Smooth muscle cell (in vitro differentiated cells): ENCODE measurements around the gene RFX7. TPM values are rescaled to one million over a fixed set of nuclear protein-coding genes. Genes with fewer than 3 reads are reported as not detected.

Experiments
- DNase-seq: peaks from one replicate; lab custom pipeline; 2025; ENCODE audit not compliant: unreplicated experiment; lab: John Stamatoyannopoulos, UW
- H2AFZ ChIP-seq: fragments of 200-600 bp; sonication (generic); 2 replicates; pipeline ENCODE4 v1.6.0; 2016; ENCODE audit warnings: antibody characterized with exemption, low read depth, mild to moderate bottlenecking
- H3F3A ChIP-seq: fragments of 200-600 bp; sonication (generic); 2 replicates; pipeline ENCODE4 v1.6.0; 2017; ENCODE audit warnings: antibody characterized with exemption, low read depth
- H3K27ac ChIP-seq: fragments of 200-600 bp; sonication (generic); 2 replicates; pipeline ENCODE4 v1.5.1; 2016; ENCODE audit warnings: low read depth, mild to moderate bottlenecking
- H3K27me3 ChIP-seq: fragments of 200-600 bp; sonication (generic); 2 replicates; pipeline ENCODE4 v1.6.1; 2016; ENCODE audit warnings: low read depth, mild to moderate bottlenecking
- H3K36me3 ChIP-seq: fragments of 200-600 bp; sonication (generic); 2 replicates; pipeline ENCODE4 v1.5.1; 2016; ENCODE audit warnings: low read depth
- H3K4me1 ChIP-seq: fragments of 200-600 bp; sonication (generic); 2 replicates; pipeline ENCODE4 v1.5.1; 2016; ENCODE audit warnings: low read depth
- H3K4me2 ChIP-seq: fragments of 200-600 bp; sonication (generic); 2 replicates; pipeline ENCODE4 v1.6.0; 2016; ENCODE audit warnings: mild to moderate bottlenecking
- H3K4me3 ChIP-seq: fragments of 200-600 bp; sonication (generic); 2 replicates; pipeline ENCODE4 v1.5.1; 2016; ENCODE audit warnings: mild to moderate bottlenecking
- H3K79me2 ChIP-seq: fragments of 200-600 bp; sonication (generic); 2 replicates; pipeline ENCODE4 v1.6.0; 2016; ENCODE audit warnings: low read depth, mild to moderate bottlenecking
- H3K9ac ChIP-seq: fragments of 200-600 bp; sonication (generic); 2 replicates; pipeline ENCODE4 v1.6.0; 2016; ENCODE audit warnings: low read depth
- H3K9me3 ChIP-seq: fragments of 200-600 bp; sonication (generic); replicated peaks from 2 replicates; pipeline ENCODE4 v1.5.1; 2016; ENCODE audit warnings: low read depth
- H4K20me1 ChIP-seq: fragments of 200-600 bp; sonication (generic); 2 replicates; pipeline ENCODE4 v1.6.0; 2016; ENCODE audit warnings: low read depth
- WGBS: methylation state at CpG from one replicate; pipeline ENCODE4 v1.1.7; 2016; ENCODE audit warnings: low lambda C conversion rate; 5-methylcytosine and 5-hydroxymethylcytosine counted together
- polyA plus RNA-seq: library from polyadenylated mRNA; unstranded; fragments of >200 nt; fragmentation: Nextera tagmentation; extraction: Ambion mirVana; gene quantifications from 2 replicates; pipeline ENCODE4 v1.2.1, GENCODE V29; 2016
- total RNA-seq: library from RNA; depleted of rRNA; stranded (reverse); fragments of >200 nt; gene quantifications from 2 replicates; pipeline ENCODE4 v1.2.3, GENCODE V29; 2014
- TF ChIP-seq, protein P1 (sequence below): fragments of 200-600 bp; sonication (generic); IDR thresholded peaks from 2 replicates; pipeline ENCODE4 v1.5.1; 2017; ENCODE audit warnings: borderline replicate concordance, mild to moderate bottlenecking, antibody characterized with exemption; ENCODE audit not compliant: insufficient read depth, poor library complexity, severe bottlenecking

RFX7 gene
- total and polyA plus RNA-seq, 2 experiments from 2014 or later = 7.7 to 18.5 TPM

DNA sequence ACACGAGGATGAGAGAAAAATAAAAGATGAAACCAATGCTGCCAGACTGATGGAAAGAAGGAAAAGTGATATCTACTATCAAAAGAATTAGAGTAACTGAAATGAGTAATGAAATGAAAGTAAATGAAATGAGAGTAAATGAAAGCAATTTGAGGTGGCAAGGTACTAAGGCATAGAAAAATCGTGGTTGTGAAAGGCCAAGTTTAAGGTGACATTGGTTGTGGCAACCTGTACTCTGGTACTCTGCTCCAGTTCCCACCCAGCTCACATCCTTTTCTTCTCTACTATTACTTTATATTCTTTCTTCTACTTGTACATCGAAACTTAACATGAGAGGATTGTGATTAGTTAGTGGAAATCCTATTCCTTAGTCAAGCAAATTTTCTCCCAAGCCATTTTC lies 10.1 kb downstream of the RFX7 start:
- H3F3A ChIP-seq = no peaks in the 10 kb centered on the region
- no peaks in the 10 kb centered on the region for H3K27me3 ChIP-seq
- peaks cover 37% of the 10 kb centered on the region for H4K20me1 ChIP-seq
- no peaks in the 10 kb centered on the region for H3K9me3 ChIP-seq
- H3K79me2 ChIP-seq = peaks cover 100% of the 10 kb centered on the region
- H3K4me3 ChIP-seq = no peak overlapping the region
- no peak for DNase-seq
- H3K9ac ChIP-seq = no peak overlapping the region
- H3K36me3 ChIP-seq = peaks cover 13% of the 10 kb centered on the region
- no peaks in the 10 kb centered on the region for H3K4me1 ChIP-seq
- H3K4me2 ChIP-seq = no peak overlapping the region
- H2AFZ ChIP-seq = no peak overlapping the region
- WGBS = 98% methylated on average over 3 of the region's 3 CpGs
- H3K27ac ChIP-seq = no peak overlapping the region
- TF ChIP-seq, protein P1, sequence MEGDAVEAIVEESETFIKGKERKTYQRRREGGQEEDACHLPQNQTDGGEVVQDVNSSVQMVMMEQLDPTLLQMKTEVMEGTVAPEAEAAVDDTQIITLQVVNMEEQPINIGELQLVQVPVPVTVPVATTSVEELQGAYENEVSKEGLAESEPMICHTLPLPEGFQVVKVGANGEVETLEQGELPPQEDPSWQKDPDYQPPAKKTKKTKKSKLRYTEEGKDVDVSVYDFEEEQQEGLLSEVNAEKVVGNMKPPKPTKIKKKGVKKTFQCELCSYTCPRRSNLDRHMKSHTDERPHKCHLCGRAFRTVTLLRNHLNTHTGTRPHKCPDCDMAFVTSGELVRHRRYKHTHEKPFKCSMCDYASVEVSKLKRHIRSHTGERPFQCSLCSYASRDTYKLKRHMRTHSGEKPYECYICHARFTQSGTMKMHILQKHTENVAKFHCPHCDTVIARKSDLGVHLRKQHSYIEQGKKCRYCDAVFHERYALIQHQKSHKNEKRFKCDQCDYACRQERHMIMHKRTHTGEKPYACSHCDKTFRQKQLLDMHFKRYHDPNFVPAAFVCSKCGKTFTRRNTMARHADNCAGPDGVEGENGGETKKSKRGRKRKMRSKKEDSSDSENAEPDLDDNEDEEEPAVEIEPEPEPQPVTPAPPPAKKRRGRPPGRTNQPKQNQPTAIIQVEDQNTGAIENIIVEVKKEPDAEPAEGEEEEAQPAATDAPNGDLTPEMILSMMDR = no peak

DNA sequence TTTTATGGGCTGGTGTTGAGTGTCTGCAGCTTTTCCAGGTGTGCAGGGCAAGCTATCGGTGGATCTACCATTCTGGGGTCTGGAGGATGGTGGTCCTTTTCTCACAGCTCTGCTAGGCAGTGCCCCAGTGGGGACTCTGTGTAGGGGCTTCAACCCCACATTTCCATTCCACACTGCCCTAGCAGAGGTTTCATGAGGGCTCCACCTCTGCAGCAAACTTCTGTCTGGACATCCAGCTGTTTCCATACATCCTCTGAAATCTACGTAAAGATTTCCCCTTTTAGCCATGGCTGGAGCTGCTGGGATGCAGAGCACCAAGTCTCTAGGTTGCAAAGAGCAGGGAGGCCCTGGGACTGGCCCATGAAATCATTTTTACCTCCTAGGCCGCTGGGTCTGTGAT lies 11.6 kb downstream of the RFX7 start:
- TF ChIP-seq, protein P1 = no peak
- Histone ChIP-seq H3K9me3 (no peaks in the 10 kb centered on the region), H3K4me3 (no peak overlapping the region), H3K9ac (no peak overlapping the region), H4K20me1 (peaks cover 27% of the 10 kb centered on the region), H3K36me3 (peaks cover 21% of the 10 kb centered on the region), H3F3A (no peaks in the 10 kb centered on the region), H3K79me2 (peaks cover 100% of the 10 kb centered on the region), H2AFZ (no peak overlapping the region), H3K4me1 (no peaks in the 10 kb centered on the region), H3K27ac (no peak overlapping the region), H3K4me2 (no peak overlapping the region), H3K27me3 (no peaks in the 10 kb centered on the region)
- WGBS = 100% methylated on average over 3 of the region's 3 CpGs
- DNase-seq = no peak

DNA sequence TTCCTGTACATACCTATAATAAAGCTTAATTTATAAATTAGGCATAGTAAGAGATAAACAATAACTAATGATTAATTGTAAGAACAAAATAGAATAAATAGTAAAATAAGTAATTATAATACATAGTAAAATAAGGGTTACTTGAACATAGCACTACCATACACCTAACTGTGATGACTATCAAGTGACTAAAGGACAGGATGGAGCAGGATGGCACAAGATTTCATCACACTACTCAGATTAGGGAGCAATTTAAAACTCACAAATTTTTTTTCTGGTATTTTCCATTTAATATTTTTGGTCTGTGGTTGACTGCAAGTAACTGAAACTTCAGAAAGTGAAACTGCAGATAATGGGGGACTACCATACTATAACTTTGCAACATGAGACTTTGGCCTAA lies 14.8 kb downstream of the RFX7 start:
- no peaks in the 10 kb centered on the region for H3K9me3 ChIP-seq
- TF ChIP-seq, protein P1 = no peak
- peaks cover 19% of the 10 kb centered on the region for H3K36me3 ChIP-seq
- H2AFZ ChIP-seq = no peak overlapping the region
- no peak overlapping the region for H3K27ac ChIP-seq
- no peaks in the 10 kb centered on the region for H3K27me3 ChIP-seq
- no peaks in the 10 kb centered on the region for H3F3A ChIP-seq
- H3K79me2 ChIP-seq = peaks cover 99% of the 10 kb centered on the region
- H4K20me1 ChIP-seq = peaks cover 23% of the 10 kb centered on the region
- DNase-seq = no peak
- no peak overlapping the region for H3K4me3 ChIP-seq
- H3K4me2 ChIP-seq = no peak overlapping the region
- peaks cover 2% of the 10 kb centered on the region for H3K4me1 ChIP-seq
- H3K9ac ChIP-seq = no peak overlapping the region

DNA sequence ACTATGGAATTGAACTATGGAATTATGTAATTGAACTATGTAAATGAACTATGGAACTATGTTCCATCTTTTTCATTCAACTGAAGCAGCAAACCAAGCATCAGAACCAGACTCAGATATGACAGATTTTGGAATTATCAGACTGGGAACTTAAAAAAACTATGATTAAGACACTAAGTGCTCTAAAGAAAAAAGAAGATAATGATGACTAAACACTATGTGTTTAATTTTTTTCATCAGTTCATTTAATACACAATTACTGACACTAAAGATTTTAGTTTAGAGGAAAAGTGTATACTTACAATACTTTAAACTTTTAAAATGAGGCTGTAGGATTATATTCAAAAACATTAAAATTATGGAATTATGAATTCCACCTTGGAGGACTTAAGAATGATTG lies 15.3 kb downstream of the RFX7 start:
- no peaks in the 10 kb centered on the region for H3K9me3 ChIP-seq
- H3K79me2 ChIP-seq = peaks cover 97% of the 10 kb centered on the region
- peaks cover 2% of the 10 kb centered on the region for H3K4me1 ChIP-seq
- peaks cover 19% of the 10 kb centered on the region for H4K20me1 ChIP-seq
- H3K4me2 ChIP-seq = no peak overlapping the region
- no peak overlapping the region for H3K9ac ChIP-seq
- H3K36me3 ChIP-seq = peaks cover 14% of the 10 kb centered on the region
- H3K4me3 ChIP-seq = no peak overlapping the region
- no peak overlapping the region for H3K27ac ChIP-seq
- TF ChIP-seq, protein P1 = no peak
- no peaks in the 10 kb centered on the region for H3K27me3 ChIP-seq
- no peak overlapping the region for H2AFZ ChIP-seq
- H3F3A ChIP-seq = no peaks in the 10 kb centered on the region
- no peak for DNase-seq
